Breast epithelium (tissue), 4 donors: ENCODE results near the gene XPO5. TPM values are rescaled to one million over a fixed set of nuclear protein-coding genes. Genes with fewer than 3 reads are reported as not detected.
"Not testable (repeated sequence)": the region's sequence is repeated elsewhere in the genome, so short reads cannot be mapped to it uniquely, and the experiment has no call there.

Experiments used
- DNase-seq, 2 donors: peaks; one replicate each; pipeline ENCODE4 v3.0.0-alpha.2; 2019; ENCODE audit warnings: low spot score in 2 of 2
- H3K27ac ChIP-seq, 2 donors: fragments of 200-600 bp; sonication (generic) in 1 of 2; one replicate each; pipeline ENCODE4 v1.5.1; 2016 to 2019; ENCODE audit warnings: mild to moderate bottlenecking in 1 of 2
- H3K27me3 ChIP-seq, 2 donors: fragments of 200-600 bp; sonication (generic) in 1 of 2; one replicate each; pipeline versions ENCODE4 v1.5.1 to v1.6.0; 2017 to 2019; ENCODE audit warnings: control low read depth in 1 of 2, mild to moderate bottlenecking in 1 of 2
- H3K36me3 ChIP-seq: fragments of 200-600 bp; one replicate; pipeline ENCODE4 v1.5.1; 2019
- H3K4me1 ChIP-seq, 2 donors: fragments of 200-600 bp; sonication (generic); one replicate each; pipeline ENCODE4 v1.5.1; 2016 to 2019; ENCODE audit warnings: control low read depth in 1 of 2
- H3K4me3 ChIP-seq, 3 donors: fragments of 200-600 bp; sonication (generic); 1 replicate in 2 of 3; 2 replicates in 1 of 3; pipeline ENCODE4 v1.5.1; 2016 to 2019; ENCODE audit warnings: mild to moderate bottlenecking in 3 of 3, moderate library complexity in 2 of 3
- H3K9me3 ChIP-seq, 2 donors: fragments of 200-600 bp; sonication (generic) in 1 of 2; one replicate each; pipeline ENCODE4 v1.5.1; 2016 to 2019; ENCODE audit warnings: control low read depth in 1 of 2
- POLR2A ChIP-seq: fragments of 450-650 bp; IDR thresholded peaks from one replicate; pipeline ENCODE4 v1.6.1; 2016; ENCODE audit warnings: antibody characterized with exemption, mild to moderate bottlenecking, moderate library complexity
- POLR2AphosphoS5 ChIP-seq, 3 donors: sonication (generic); formaldehyde crosslinking; IDR thresholded peaks; one replicate each; pipeline ENCODE4 v1.6.1; 2017; ENCODE audit warnings: antibody characterized with exemption in 3 of 3
- intact Hi-C: fragments of 100-400 bp; cut with DNase I; formaldehyde crosslinking; loops from one replicate; pipeline ENCODE4 v1.15.1; 2023; ENCODE audit warnings: low total_unique reads
- total RNA-seq, 3 donors: library from RNA; depleted of rRNA; stranded (reverse); fragments of >200 nt; gene quantifications; one replicate each; pipeline ENCODE4 v1.1.0, GENCODE V29; 2016
- TF ChIP-seq, protein P1 (sequence below), 3 donors: fragments of 450-650 bp; IDR thresholded peaks; one replicate each; pipeline ENCODE4 v1.5.1; 2016 to 2017; ENCODE audit warnings: antibody characterized with exemption in 3 of 3, mild to moderate bottlenecking in 3 of 3, moderate library complexity in 3 of 3

Gene XPO5
- total RNA-seq, 3 donors from 2014 or later, result 16.5 to 28.8 (median 27.2) TPM

DNA sequence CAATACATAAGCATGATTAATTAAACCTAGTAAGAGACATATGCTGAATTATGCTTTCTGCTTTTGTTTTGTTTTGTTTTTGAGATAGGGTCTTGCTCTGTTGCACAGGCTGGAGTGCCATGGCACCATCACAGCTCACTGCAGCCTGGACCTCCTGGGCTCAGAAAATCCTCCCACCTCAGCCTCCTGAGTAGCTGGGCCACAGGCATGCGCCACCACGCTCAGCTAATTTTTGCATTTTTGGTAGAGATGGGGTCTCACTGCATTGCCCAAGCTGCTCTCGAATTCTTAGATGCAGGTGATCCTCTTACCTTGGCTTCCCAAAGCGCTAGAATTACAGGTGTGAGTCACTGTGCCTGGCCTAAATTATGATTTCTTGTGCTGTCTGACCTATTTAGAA lies 3.8 kb downstream of the XPO5 start:
- Histone ChIP-seq H3K36me3 (peaks cover 8% of the 10 kb centered on the region), H3K9me3 (no peaks in the 10 kb centered on the region), H3K4me3 (no peak overlapping the region), H3K27me3 (no peaks in the 10 kb centered on the region), H3K4me1 (peaks cover 4 to 9% of the 10 kb centered on the region in 2 donors), H3K27ac (no peak overlapping the region)
- DNase-seq, result no peak
- intact Hi-C loops, result no loop called here
- no peak for TF ChIP-seq POLR2AphosphoS5 (IDR thresholded peaks at IDR 0.05)
- TF ChIP-seq, protein P1, sequence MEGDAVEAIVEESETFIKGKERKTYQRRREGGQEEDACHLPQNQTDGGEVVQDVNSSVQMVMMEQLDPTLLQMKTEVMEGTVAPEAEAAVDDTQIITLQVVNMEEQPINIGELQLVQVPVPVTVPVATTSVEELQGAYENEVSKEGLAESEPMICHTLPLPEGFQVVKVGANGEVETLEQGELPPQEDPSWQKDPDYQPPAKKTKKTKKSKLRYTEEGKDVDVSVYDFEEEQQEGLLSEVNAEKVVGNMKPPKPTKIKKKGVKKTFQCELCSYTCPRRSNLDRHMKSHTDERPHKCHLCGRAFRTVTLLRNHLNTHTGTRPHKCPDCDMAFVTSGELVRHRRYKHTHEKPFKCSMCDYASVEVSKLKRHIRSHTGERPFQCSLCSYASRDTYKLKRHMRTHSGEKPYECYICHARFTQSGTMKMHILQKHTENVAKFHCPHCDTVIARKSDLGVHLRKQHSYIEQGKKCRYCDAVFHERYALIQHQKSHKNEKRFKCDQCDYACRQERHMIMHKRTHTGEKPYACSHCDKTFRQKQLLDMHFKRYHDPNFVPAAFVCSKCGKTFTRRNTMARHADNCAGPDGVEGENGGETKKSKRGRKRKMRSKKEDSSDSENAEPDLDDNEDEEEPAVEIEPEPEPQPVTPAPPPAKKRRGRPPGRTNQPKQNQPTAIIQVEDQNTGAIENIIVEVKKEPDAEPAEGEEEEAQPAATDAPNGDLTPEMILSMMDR (IDR thresholded peaks at IDR 0.05), result no peak
- TF ChIP-seq POLR2A, result no peak

DNA sequence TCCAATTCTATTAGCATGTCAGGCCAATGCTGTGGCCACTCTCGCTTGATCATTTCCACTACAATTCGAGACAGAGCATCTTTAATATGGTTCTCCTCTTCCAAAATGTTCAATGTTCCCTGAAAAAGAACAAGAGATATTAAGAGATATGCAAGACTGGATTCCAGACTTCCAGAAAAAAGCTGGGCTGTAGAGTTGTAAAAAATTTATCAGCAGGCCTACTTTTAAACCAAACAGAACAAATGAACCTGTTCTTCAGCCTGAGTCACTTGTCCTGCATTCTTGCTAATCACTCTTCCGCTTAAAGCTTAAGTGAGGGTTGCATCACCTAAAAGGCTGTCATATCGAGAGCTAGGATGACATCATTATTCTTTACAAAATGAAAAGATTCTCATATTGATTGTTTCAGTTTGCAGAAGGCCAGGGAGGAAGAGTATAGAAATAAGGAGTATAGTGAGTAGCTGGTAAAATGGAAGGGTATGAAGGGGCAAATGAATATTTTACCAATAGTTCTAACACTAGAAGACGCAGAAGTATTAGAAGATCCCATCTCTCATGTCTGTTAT lies 4.9 kb downstream of the XPO5 start:
- Histone ChIP-seq H3K4me1 (peaks cover 4 to 7% of the 10 kb centered on the region in 2 donors), H3K4me3 (no peak overlapping the region), H3K27ac (no peak overlapping the region), H3K36me3 (peaks cover 8% of the 10 kb centered on the region), H3K9me3 (no peaks in the 10 kb centered on the region), H3K27me3 (no peaks in the 10 kb centered on the region)
- no peak for DNase-seq
- no peak for TF ChIP-seq POLR2AphosphoS5 (IDR thresholded peaks at IDR 0.05)
- TF ChIP-seq POLR2A, result no peak
- TF ChIP-seq, protein P1 (IDR thresholded peaks at IDR 0.05), result no peak
- intact Hi-C loops, result loop anchor here (2.0 kb wide), 1 partner anchor 58 kb away; the partner anchor contains the start of gene GTPBP2

DNA sequence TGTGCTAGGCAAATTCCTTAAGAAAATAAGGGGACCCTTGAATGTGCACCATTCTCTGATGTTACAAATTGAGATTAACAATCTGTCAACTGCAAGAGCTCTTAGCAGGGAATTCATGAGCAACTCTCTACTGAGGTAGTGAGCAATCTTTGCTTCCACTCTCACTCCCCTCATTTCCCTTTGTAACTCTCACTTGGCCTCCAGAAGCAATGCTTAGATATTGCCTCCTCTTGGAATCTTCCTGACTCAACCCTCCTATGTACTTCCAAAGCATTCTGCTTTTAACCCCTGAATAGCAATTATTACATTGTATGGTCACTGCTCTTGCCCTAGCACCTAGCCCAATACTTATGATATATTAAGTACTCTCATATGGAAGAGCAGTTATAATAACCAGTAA lies 16.5 kb downstream of the XPO5 start:
- intact Hi-C loops, result no loop called here
- no peaks in the 10 kb centered on the region for H3K27me3 ChIP-seq

DNA sequence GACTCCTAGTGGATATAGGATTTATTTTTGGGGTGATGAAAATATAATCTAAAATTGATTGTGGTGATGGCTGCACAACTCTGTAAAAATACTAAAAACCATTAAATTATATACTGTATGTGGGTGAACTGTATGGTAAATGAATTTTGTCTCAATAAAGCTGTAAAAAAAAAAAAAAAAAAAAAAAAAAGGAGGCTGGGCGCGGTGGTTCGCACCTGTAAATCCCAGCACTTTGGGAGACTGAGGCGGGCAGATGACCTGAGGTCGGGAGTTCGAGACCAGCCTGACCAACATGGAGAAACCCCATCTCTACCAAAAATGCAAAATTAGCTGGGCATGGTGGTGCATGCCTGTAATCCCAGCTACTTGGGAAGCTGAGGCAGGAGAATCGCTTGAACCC lies 18.2 kb downstream of the XPO5 start:
- H3K4me1 ChIP-seq, H3K27me3 ChIP-seq, H3K4me3 ChIP-seq, H3K36me3 ChIP-seq, H3K27ac ChIP-seq, DNase-seq, H3K9me3 ChIP-seq, intact Hi-C loops: not testable (repeated sequence)

More for the DNA sequence above, 16.5 kb downstream of the XPO5 start:
- H3K4me1 ChIP-seq, result no peaks in the 10 kb centered on the region
- H3K9me3 ChIP-seq, result no peaks in the 10 kb centered on the region
- H3K4me3 ChIP-seq, result no peak overlapping the region
- H3K27ac ChIP-seq, result no peak overlapping the region
- peaks cover 9% of the 10 kb centered on the region for H3K36me3 ChIP-seq
- no peak for DNase-seq
- TF ChIP-seq, protein P1 (IDR thresholded peaks at IDR 0.05), result no peak
- TF ChIP-seq POLR2AphosphoS5 (IDR thresholded peaks at IDR 0.05) (no peak), POLR2A (no peak)

DNA sequence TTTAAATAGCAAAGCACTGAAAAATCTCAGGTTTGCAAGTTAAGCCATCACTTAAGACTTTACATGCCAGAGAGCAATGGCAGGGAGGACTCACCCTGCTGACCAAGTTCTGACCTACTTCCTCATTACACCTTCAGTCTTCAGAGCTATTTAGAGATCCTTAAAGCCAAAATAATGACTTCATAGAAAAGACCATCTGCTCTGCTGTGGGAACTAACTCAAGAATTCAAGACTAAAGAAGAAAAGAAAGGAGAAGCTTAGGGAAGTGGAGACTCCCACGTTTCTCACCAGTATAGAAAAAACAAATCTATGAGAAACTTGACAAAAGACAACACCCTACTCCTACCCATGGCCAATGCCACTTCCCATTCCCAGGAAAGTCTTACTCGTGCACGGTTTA lies 28.6 kb downstream of the XPO5 start:
- H3K27me3 ChIP-seq, result no peaks in the 10 kb centered on the region
- intact Hi-C loops, result no loop called here
- H3K27ac ChIP-seq, result no peak overlapping the region
- TF ChIP-seq POLR2AphosphoS5 (IDR thresholded peaks at IDR 0.05) (no peak), POLR2A (no peak)
- TF ChIP-seq, protein P1 (IDR thresholded peaks at IDR 0.05), result no peak
- no peaks in the 10 kb centered on the region for H3K4me1 ChIP-seq
- H3K4me3 ChIP-seq, result no peak overlapping the region
- no peak for DNase-seq
- H3K9me3 ChIP-seq, result no peaks in the 10 kb centered on the region
- peaks cover 8% of the 10 kb centered on the region for H3K36me3 ChIP-seq

DNA sequence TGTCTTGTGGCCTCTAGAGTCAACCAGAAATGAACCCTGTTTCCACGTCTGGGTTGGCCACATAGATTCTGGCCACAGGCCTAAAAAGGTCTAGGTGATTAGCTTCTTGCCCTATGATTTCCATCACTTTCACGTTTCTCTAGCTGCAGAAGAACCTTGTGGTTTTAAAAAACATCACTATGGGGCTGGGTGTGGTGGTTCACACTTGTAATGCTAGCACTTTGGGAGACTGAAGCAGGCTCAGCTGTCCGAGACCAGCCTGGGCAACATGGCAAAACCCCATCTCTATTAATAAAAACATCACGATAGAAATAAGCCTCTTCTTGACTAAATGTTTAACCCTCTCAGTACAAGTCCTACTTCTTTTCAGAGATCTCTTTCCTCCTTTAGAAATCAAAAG lies 31.4 kb downstream of the XPO5 start:
- Histone ChIP-seq H3K4me3 (no peak overlapping the region), H3K36me3 (peaks cover 8% of the 10 kb centered on the region), H3K27me3 (no peaks in the 10 kb centered on the region), H3K4me1 (no peaks in the 10 kb centered on the region), H3K9me3 (no peaks in the 10 kb centered on the region), H3K27ac (no peak overlapping the region)
- no peak for DNase-seq
- intact Hi-C loops, result no loop called here
- TF ChIP-seq POLR2AphosphoS5 (IDR thresholded peaks at IDR 0.05), result no peak
